Measurements from ENCODE around the gene RABL3.

DNA sequence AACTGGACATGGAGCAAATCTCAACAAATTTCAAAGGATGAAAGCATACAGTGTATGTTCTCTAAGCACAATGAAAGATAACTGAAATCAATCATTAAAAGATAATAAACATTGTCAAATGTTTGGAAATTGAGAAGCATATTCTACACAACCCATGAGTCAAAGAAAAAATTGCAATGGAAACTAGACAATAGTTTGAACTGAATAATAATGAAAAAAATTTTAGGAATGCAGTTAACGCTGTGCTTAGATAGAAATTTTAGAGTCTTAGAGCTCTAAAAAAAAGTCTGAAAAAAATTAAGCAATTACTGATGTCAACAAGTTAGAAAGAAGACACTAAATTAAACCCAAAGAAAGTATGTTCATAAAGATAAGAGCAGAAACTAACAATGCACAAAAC is 15.5 kb downstream of the RABL3 start:
- TF ChIP-seq, protein P1, sequence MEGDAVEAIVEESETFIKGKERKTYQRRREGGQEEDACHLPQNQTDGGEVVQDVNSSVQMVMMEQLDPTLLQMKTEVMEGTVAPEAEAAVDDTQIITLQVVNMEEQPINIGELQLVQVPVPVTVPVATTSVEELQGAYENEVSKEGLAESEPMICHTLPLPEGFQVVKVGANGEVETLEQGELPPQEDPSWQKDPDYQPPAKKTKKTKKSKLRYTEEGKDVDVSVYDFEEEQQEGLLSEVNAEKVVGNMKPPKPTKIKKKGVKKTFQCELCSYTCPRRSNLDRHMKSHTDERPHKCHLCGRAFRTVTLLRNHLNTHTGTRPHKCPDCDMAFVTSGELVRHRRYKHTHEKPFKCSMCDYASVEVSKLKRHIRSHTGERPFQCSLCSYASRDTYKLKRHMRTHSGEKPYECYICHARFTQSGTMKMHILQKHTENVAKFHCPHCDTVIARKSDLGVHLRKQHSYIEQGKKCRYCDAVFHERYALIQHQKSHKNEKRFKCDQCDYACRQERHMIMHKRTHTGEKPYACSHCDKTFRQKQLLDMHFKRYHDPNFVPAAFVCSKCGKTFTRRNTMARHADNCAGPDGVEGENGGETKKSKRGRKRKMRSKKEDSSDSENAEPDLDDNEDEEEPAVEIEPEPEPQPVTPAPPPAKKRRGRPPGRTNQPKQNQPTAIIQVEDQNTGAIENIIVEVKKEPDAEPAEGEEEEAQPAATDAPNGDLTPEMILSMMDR (IDR thresholded peaks at IDR 0.05) = no peak
- no peak for TF ChIP-seq POLR2A (IDR thresholded peaks at IDR 0.05)
- TF ChIP-seq POLR2AphosphoS5 (IDR thresholded peaks at IDR 0.05) = no peak
- no peak for TF ChIP-seq EP300 (IDR thresholded peaks at IDR 0.05)
